Measurements from ENCODE around the gene GUCA2A. TPM values are rescaled to one million over a fixed set of nuclear protein-coding genes. Genes with fewer than 3 reads are reported as not detected.

GUCA2A gene
- total and polyA plus RNA-seq, 2 of the 4 experiments (the other 2 are of a cell fraction): not detected

- H3K4ac ChIP-seq (ENCODE audit: low read depth, low read length): no peak overlapping the region
- no peak overlapping the region for H2AK9ac ChIP-seq (replicated peaks; ENCODE audit: low read depth, low read length, poor library complexity)
- ChIA-PET POLR2A (ENCODE audit: unreplicated experiment) (no interaction called here), CTCF (no interaction called here)
- H2BK15ac ChIP-seq (ENCODE audit: low read depth, low read length): no peak overlapping the region
- no peak overlapping the region for H3K14ac ChIP-seq (replicated peaks; ENCODE audit: low read depth, low read length)
- no peak overlapping the region for H2AFZ ChIP-seq (replicated peaks; ENCODE audit: low read length, poor library complexity)
- H3K4me1 ChIP-seq (ENCODE audit: control insufficient read depth, insufficient read depth, low read length): peaks cover 6% of the 10 kb centered on the region
- intact Hi-C loops (cut with micrococcal nuclease) (loop anchor here (10.0 kb wide), 1 partner anchor 475 kb away; the partner anchor contains the start of gene PPIH), dilution Hi-C loops (cut with HindIII; ENCODE audit: low sequenced_read_pairs, unreplicated experiment) (no loop called here), in situ Hi-C loops (cut with MboI; ENCODE audit: low sequenced_read_pairs) (no loop called here)
- peaks cover 9% of the 10 kb centered on the region; the same call in 1 of the 2 replicates for H4K20me1 ChIP-seq (ENCODE audit: insufficient read depth, low read length)
- H3K27me3 ChIP-seq (ENCODE audit: control insufficient read depth, insufficient read depth, low read length): no peaks in the 10 kb centered on the region
- H3K9me3 ChIP-seq (ENCODE audit: control insufficient read depth, insufficient read depth, low read length): no peaks in the 10 kb centered on the region
- no peak overlapping the region for H3K56ac ChIP-seq (ENCODE audit: extremely low read depth, insufficient read depth, low read length)
- no peak overlapping the region for H3K4me3 ChIP-seq (ENCODE audit: insufficient read depth, low read depth, low read length)
- no peak overlapping the region for H3K4me2 ChIP-seq (ENCODE audit: low read depth, low read length)
- H3K27ac ChIP-seq (ENCODE audit: insufficient read depth, low read length): no peak overlapping the region
- no peak overlapping the region for H4K8ac ChIP-seq (ENCODE audit: low read depth in 2 of 2, low read length in 2 of 2)
- H3K9me1 ChIP-seq (ENCODE audit: insufficient read depth, low read length): 0 out of 2 replicates have a peak, but pooled peaks cover 2% of the 10 kb centered on the region
- no peak for ATAC-seq (ENCODE audit: low read depth)
- no peak overlapping the region for H2AK5ac ChIP-seq (ENCODE audit: low read depth, low read length)
- peaks cover 17% of the 10 kb centered on the region for H3K36me3 ChIP-seq (ENCODE audit: control insufficient read depth, insufficient read depth, low read length)
- H3K18ac ChIP-seq (ENCODE audit: low read depth, low read length): no peak overlapping the region
- 60% methylated on average over 1 of the region's 4 CpGs; no CpG with 5 or more reads in 1 of the 2 experiments for WGBS, 2 experiments (ENCODE audit: extremely low coverage in 2 of 2, insufficient read length in 1 of 2)
- H3K79me1 ChIP-seq (ENCODE audit: low read depth in 1 of 2, low read length in 2 of 2): peaks cover 0 to 13% of the 10 kb centered on the region in 2 experiments; a peak in 2 of 4 replicates
- H4K91ac ChIP-seq (ENCODE audit: insufficient read depth, low read depth, low read length): no peak overlapping the region
- no peak overlapping the region for H2BK120ac ChIP-seq (ENCODE audit: low read depth, low read length)
- peak; percentile 3 for DNase-seq
- no peak overlapping the region for H4K5ac ChIP-seq (ENCODE audit: low read depth, low read length)
- no peak overlapping the region for H3K23ac ChIP-seq (ENCODE audit: low read depth, low read length)
- no TSS peak for BruUV-seq (replicated peaks)
- H2BK5ac ChIP-seq (ENCODE audit: low read depth, low read length, poor library complexity, severe bottlenecking): no peak overlapping the region
- H3K9ac ChIP-seq (ENCODE audit: low read depth, low read length): no peak overlapping the region
- H2BK20ac ChIP-seq (ENCODE audit: low read depth, low read length): no peak overlapping the region
- no peak for TF ChIP-seq MXI1 (IDR thresholded peaks at IDR 0.05; ENCODE audit: borderline replicate concordance, low read depth, low read length)
- TF ChIP-seq ELK1 (IDR thresholded peaks at IDR 0.05; ENCODE audit: borderline replicate concordance, low read depth, low read length): no peak
- no peak for TF ChIP-seq RFX5 (IDR thresholded peaks at IDR 0.05; ENCODE audit: low read depth, low read length)
- no peak for TF ChIP-seq SMC3 (IDR thresholded peaks at IDR 0.05; ENCODE audit: low read depth, low read length)
- no peak for TF ChIP-seq CEBPB (IDR thresholded peaks at IDR 0.05; ENCODE audit: low read depth, low read length)
- no peak for TF ChIP-seq RCOR1 (IDR thresholded peaks at IDR 0.05; ENCODE audit: insufficient replicate concordance, low read length)
- TF ChIP-seq NFE2L2 (IDR thresholded peaks at IDR 0.05; ENCODE audit: low read depth, low read length): no peak
- no peak for TF ChIP-seq MAFK (IDR thresholded peaks at IDR 0.05; ENCODE audit: low read depth, low read length)
- no peak for TF ChIP-seq CHD1 (IDR thresholded peaks at IDR 0.05; ENCODE audit: low read depth, low read length)
- no peak for TF ChIP-seq BHLHE40 (IDR thresholded peaks at IDR 0.05; ENCODE audit: low read depth, low read length)
- no peak for TF ChIP-seq RAD21 (IDR thresholded peaks at IDR 0.05; ENCODE audit: low read length)
- TF ChIP-seq USF2 (IDR thresholded peaks at IDR 0.05; ENCODE audit: low read depth, low read length): no peak
- no peak for TF ChIP-seq POLR2A (IDR thresholded peaks at IDR 0.05; ENCODE audit: low read depth, low read length)
- no peak for TF ChIP-seq FOS (IDR thresholded peaks at IDR 0.05; ENCODE audit: low read depth, low read length)
Observed at GRCh38 chr1:42179900-42180329, 15.4 kb upstream of the GUCA2A start.

All from IMR-90 (cell line).